H1 (cell line): ENCODE results near the gene LILRB2. TPM values are rescaled to one million over a fixed set of nuclear protein-coding genes. Genes with fewer than 3 reads are reported as not detected.

Experiments used
- CTCF ChIA-PET: fragments of 300-600 bp; sonication (Branson Sonifier 250); formaldehyde crosslinking; loops from one replicate; lab custom pipeline; 2021; ENCODE audit not compliant: partially characterized antibody; lab: Charles Lee
- POLR2A ChIA-PET: fragments of 300-600 bp; sonication (Branson Sonifier 250); formaldehyde crosslinking; loops from one replicate; lab custom pipeline; 2021; ENCODE audit warnings: inconsistent platforms; ENCODE audit not compliant: partially characterized antibody; lab: Charles Lee
- DNase-seq, 2 experiments: peaks; one replicate each; pipeline versions ENCODE4 v3.0.0 to v3.0.0-alpha.2; 2010 to 2022; ENCODE audit warnings: low spot score in 2 of 2, low read depth in 1 of 2, mixed read lengths in 1 of 2
- FAIRE-seq: peaks from 2 replicates; lab custom pipeline; 2011; peaks lifted over from hg19 to GRCh38; lab: Jason Lieb, UNC
- H2AFZ ChIP-seq: 2 replicates; pipeline ENCODE4 v1.8.1; 2012; ENCODE audit warnings: low read length, inconsistent platforms
- H2AK5ac ChIP-seq: 2 replicates; pipeline ENCODE4 v1.6.1; 2013; ENCODE audit warnings: low read depth, low read length
- H2BK120ac ChIP-seq: replicated peaks from 2 replicates; pipeline ENCODE3; 2013; ENCODE audit warnings: low read depth, low read length, inconsistent platforms
- H2BK12ac ChIP-seq: 2 replicates; pipeline ENCODE4 v1.6.1; 2013; ENCODE audit warnings: low read depth, low read length
- H2BK15ac ChIP-seq: 2 replicates; pipeline ENCODE4 v1.6.1; 2013; ENCODE audit warnings: low read length
- H2BK20ac ChIP-seq: 2 replicates; pipeline ENCODE4 v1.6.1; 2013; ENCODE audit warnings: low read length
- H2BK5ac ChIP-seq: 2 replicates; pipeline ENCODE4 v1.6.1; 2013; ENCODE audit warnings: low read depth, low read length
- H3K14ac ChIP-seq: 2 replicates; pipeline ENCODE4 v1.6.1; 2013; ENCODE audit warnings: inconsistent platforms; ENCODE audit not compliant: insufficient read length
- H3K18ac ChIP-seq: 2 replicates; pipeline ENCODE4 v1.6.1; 2013; ENCODE audit warnings: low read length; ENCODE audit errors: extremely low read depth
- H3K23ac ChIP-seq: 2 replicates; pipeline ENCODE4 v1.6.1; 2013; ENCODE audit warnings: inconsistent platforms; ENCODE audit not compliant: insufficient read length
- H3K23me2 ChIP-seq: 2 replicates; pipeline ENCODE4 v1.6.1; 2013; ENCODE audit warnings: low read depth, low read length
- H3K27ac ChIP-seq: 2 replicates; pipeline ENCODE4 v1.6.1; 2011; ENCODE audit warnings: low read depth, low read length, inconsistent platforms
- H3K27me3 ChIP-seq, 4 experiments: replicated peaks in 1 of 4; 1 replicate in 1 of 4; 2 replicates in 3 of 4; pipeline versions ENCODE4 v1.6.1 to v1.8.1; 2011 to 2013; ENCODE audit warnings: low read length in 3 of 4, mild to moderate bottlenecking in 3 of 4, inconsistent platforms in 2 of 4, mixed read lengths in 2 of 4, moderate library complexity in 1 of 4; ENCODE audit not compliant: control insufficient read depth in 3 of 4, insufficient read depth in 3 of 4; ENCODE audit errors: extremely low read depth in 1 of 4
- H3K36me3 ChIP-seq, 4 experiments: 2 replicates each; pipeline versions ENCODE4 v1.6.1 to v1.8.1; 2011 to 2013; ENCODE audit warnings: mild to moderate bottlenecking in 4 of 4, low read length in 3 of 4, moderate library complexity in 2 of 4, control low read depth in 1 of 4, inconsistent platforms in 1 of 4; ENCODE audit not compliant: insufficient read depth in 4 of 4, control insufficient read depth in 2 of 4
- H3K4ac ChIP-seq: replicated peaks from 2 replicates; pipeline ENCODE3; 2013; ENCODE audit warnings: low read length, low read depth, mixed read lengths, inconsistent platforms; ENCODE audit not compliant: insufficient read length
- H3K4me1 ChIP-seq, 4 experiments: replicated peaks in 1 of 4; 1 replicate in 1 of 4; 2 replicates in 3 of 4; pipeline versions ENCODE4 v1.6.1 to v1.8.1; 2011 to 2013; ENCODE audit warnings: low read length in 3 of 4, inconsistent platforms in 2 of 4, mixed read lengths in 1 of 4; ENCODE audit not compliant: insufficient read depth in 4 of 4, control insufficient read depth in 3 of 4
- H3K4me2 ChIP-seq, 2 experiments: 2 replicates each; pipeline versions ENCODE4 v1.6.1 to v1.8.1; 2011 to 2013; ENCODE audit warnings: low read depth in 2 of 2, low read length in 2 of 2, control low read depth in 1 of 2, inconsistent platforms in 1 of 2, mild to moderate bottlenecking in 1 of 2; ENCODE audit not compliant: insufficient read depth in 1 of 2
- H3K4me3 ChIP-seq, 4 experiments: fragments of 200-600, 300-600 bp in 1 of 4; sonication (generic), shearing (Covaris generic), sonication (Bioruptor Twin) in 1 of 4; 2 replicates each; pipeline versions ENCODE4 v1.5.1 to v1.8.1; 2011 to 2016; ENCODE audit warnings: low read length in 4 of 4, low read depth in 3 of 4, control low read depth in 2 of 4, inconsistent platforms in 2 of 4, mild to moderate bottlenecking in 2 of 4, mixed read lengths in 1 of 4, moderate library complexity in 1 of 4; ENCODE audit not compliant: insufficient read depth in 2 of 4; ENCODE audit errors: extremely low read depth in 1 of 4
- H3K56ac ChIP-seq: replicated peaks from 2 replicates; pipeline ENCODE3; 2013; ENCODE audit warnings: low read depth, mild to moderate bottlenecking, mixed read lengths, low read length, inconsistent platforms; ENCODE audit not compliant: insufficient read length
- H3K79me1 ChIP-seq: 2 replicates; pipeline ENCODE4 v1.6.1; 2013; ENCODE audit warnings: low read depth, low read length, control low read depth
- H3K79me2 ChIP-seq, 2 experiments: 2 replicates each; pipeline versions ENCODE4 v1.6.1 to v1.8.1; 2012 to 2013; ENCODE audit warnings: low read length in 2 of 2, mild to moderate bottlenecking in 2 of 2, inconsistent platforms in 1 of 2; ENCODE audit not compliant: insufficient read depth in 2 of 2, control insufficient read depth in 1 of 2
- H3K9ac ChIP-seq, 4 experiments: replicated peaks in 1 of 4; 1 replicate in 1 of 4; 2 replicates in 3 of 4; pipeline versions ENCODE4 v1.6.1 to v1.8.1; 2011 to 2013; ENCODE audit warnings: low read depth in 3 of 4, low read length in 3 of 4, control low read depth in 2 of 4, mild to moderate bottlenecking in 2 of 4, moderate library complexity in 2 of 4, inconsistent platforms in 1 of 4; ENCODE audit errors: extremely low read depth in 1 of 4
- H3K9me3 ChIP-seq, 2 experiments: 2 replicates each; pipeline versions ENCODE4 v1.6.1 to v1.8.1; 2012 to 2013; ENCODE audit warnings: mild to moderate bottlenecking in 2 of 2, moderate library complexity in 2 of 2, control low read depth in 1 of 2, inconsistent platforms in 1 of 2, low read depth in 1 of 2, low read length in 1 of 2, mixed read lengths in 1 of 2; ENCODE audit not compliant: insufficient read depth in 2 of 2
- H4K20me1 ChIP-seq, 2 experiments: replicated peaks in 1 of 2; 2 replicates each; pipeline versions ENCODE3 to v1.8.1; 2011 to 2013; ENCODE audit warnings: inconsistent platforms in 2 of 2, low read length in 2 of 2, mild to moderate bottlenecking in 1 of 2; ENCODE audit not compliant: insufficient read depth in 2 of 2, control insufficient read depth in 1 of 2
- H4K5ac ChIP-seq: 2 replicates; pipeline ENCODE4 v1.6.1; 2013; ENCODE audit warnings: low read length, low read depth, mixed read lengths, inconsistent platforms; ENCODE audit not compliant: insufficient read length
- H4K8ac ChIP-seq: 2 replicates; pipeline ENCODE4 v1.8.0; 2013; ENCODE audit warnings: mild to moderate bottlenecking, moderate library complexity, low read length, inconsistent platforms; ENCODE audit not compliant: insufficient read depth; ENCODE audit errors: extremely low read depth
- H4K91ac ChIP-seq: replicated peaks from 2 replicates; pipeline ENCODE3; 2013; ENCODE audit warnings: low read length, mixed read lengths, inconsistent platforms; ENCODE audit not compliant: insufficient read length
- CEBPB ChIP-seq: IDR thresholded peaks from 2 replicates; pipeline ENCODE4 v1.6.1; 2012; ENCODE audit warnings: low read depth, low read length
- CHD1 ChIP-seq: IDR thresholded peaks from 2 replicates; pipeline ENCODE4 v1.6.1; 2012; ENCODE audit warnings: low read depth, low read length, improper control_type of control experiment
- MAFK ChIP-seq: IDR thresholded peaks from 2 replicates; pipeline ENCODE4 v1.6.1; 2012; ENCODE audit warnings: low read depth, mild to moderate bottlenecking, improper control_type of control experiment, low read length
- TBP ChIP-seq: IDR thresholded peaks from 2 replicates; pipeline ENCODE4 v1.6.1; 2011; ENCODE audit warnings: low read depth, low read length, improper control_type of control experiment
- WGBS, 2 experiments: shearing (Covaris generic) in 1 of 2; methylation state at CpG; one replicate each; pipeline versions ENCODE4 v1.1.6 to v1.1.7; 2013 to 2015; ENCODE audit warnings: low lambda C conversion rate in 2 of 2, mixed read lengths in 2 of 2, inconsistent platforms in 1 of 2, low coverage in 1 of 2, missing lambda C conversion rate in 1 of 2; ENCODE audit not compliant: insufficient replicate concordance in 2 of 2, insufficient coverage in 1 of 2, insufficient read length in 1 of 2; ENCODE audit errors: extremely low coverage in 1 of 2, missing lambda C conversion rate in 1 of 2; 5-methylcytosine and 5-hydroxymethylcytosine counted together
- polyA plus RNA-seq, 7 experiments: library from polyadenylated mRNA; depleted of rRNA in 3 of 7; stranded (reverse) in 5 of 7; unstranded in 2 of 7; fragments of >200 nt in 5 of 7; fragments of 200-250 nt in 2 of 7; gene quantifications; 1 replicate in 5 of 7; 2 replicates in 1 of 7; 4 replicates in 1 of 7; pipeline versions ENCODE4 v1.2.1 to v1.2.3, GENCODE V29; 2011 to 2013; ENCODE audit warnings: missing spikeins in 2 of 7, mixed read lengths in 2 of 7
- total RNA-seq: library from RNA; stranded (reverse); fragmentation: NEBNext Ultra II Directional; extraction: Animal tissue kit (Norgen Biotek cat#: 25700); gene quantifications from 2 replicates; pipeline ENCODE4 v1.2.1, GENCODE V29; 2021
- TF ChIP-seq, protein P1 (sequence below): IDR thresholded peaks from 2 replicates; pipeline ENCODE4 v1.6.1; 2012; ENCODE audit warnings: inconsistent platforms

Gene LILRB2
- total and polyA plus RNA-seq, 2 of the 8 experiments (the other 6 are each of a cell fraction or from before 2014, with no cell fraction given) = not detected

DNA sequence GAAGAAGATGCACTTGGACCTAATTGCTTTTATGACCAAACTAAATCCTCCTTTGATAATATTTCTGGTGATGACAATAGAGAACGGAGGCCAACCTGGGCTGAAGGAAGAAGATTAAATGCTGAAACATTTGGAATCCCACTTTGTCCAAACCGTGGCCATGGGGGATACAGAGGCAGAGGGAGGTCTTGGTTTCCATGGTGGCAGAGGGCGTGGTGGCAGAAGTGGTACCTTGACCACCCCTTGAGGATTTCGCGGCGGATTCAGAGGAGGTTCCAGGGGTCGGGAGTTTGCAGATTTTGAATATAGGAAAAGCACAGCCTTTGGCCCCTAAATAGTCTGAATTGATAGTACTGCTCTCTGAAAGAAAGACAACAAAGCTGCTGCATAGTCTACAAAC lies 50.9 kb downstream of the LILRB2 start:
- peaks cover 0 to 7% (median 2%) of the 10 kb centered on the region in 4 experiments; a peak in 3 of 7 replicates for H3K27me3 ChIP-seq
- no peaks in the 10 kb centered on the region for H3K79me2 ChIP-seq
- no peak overlapping the region for H2BK120ac ChIP-seq
- TF ChIP-seq CHD1 = no peak
- TF ChIP-seq TBP = no peak
- no peak for TF ChIP-seq CEBPB
- no peak for TF ChIP-seq MAFK
- TF ChIP-seq, protein P1, sequence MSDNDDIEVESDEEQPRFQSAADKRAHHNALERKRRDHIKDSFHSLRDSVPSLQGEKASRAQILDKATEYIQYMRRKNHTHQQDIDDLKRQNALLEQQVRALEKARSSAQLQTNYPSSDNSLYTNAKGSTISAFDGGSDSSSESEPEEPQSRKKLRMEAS = no peak
- H3K79me1 ChIP-seq = no peaks in the 10 kb centered on the region
- H2BK20ac ChIP-seq = no peak overlapping the region
- FAIRE-seq = no peak
- H4K20me1 ChIP-seq = no peaks in the 10 kb centered on the region
- no peak overlapping the region for H4K8ac ChIP-seq
- H2BK5ac ChIP-seq = no peak overlapping the region
- CTCF ChIA-PET = no interaction called here
- H3K9ac ChIP-seq = no peak overlapping the region
- no peak overlapping the region for H3K56ac ChIP-seq
- H3K4me3 ChIP-seq = no peak overlapping the region
- no peak overlapping the region for H3K4ac ChIP-seq
- peaks cover 4 to 6% of the 10 kb centered on the region in 2 experiments; a peak in 2 of 4 replicates for H3K9me3 ChIP-seq
- no peak overlapping the region for H2BK15ac ChIP-seq
- no peaks in the 10 kb centered on the region for H3K36me3 ChIP-seq
- H2BK12ac ChIP-seq = no peak overlapping the region
- no peaks in the 10 kb centered on the region for H3K4me1 ChIP-seq
- POLR2A ChIA-PET = interaction anchor here (6.4 kb wide), 1 partner anchor 22 kb away, joined by 73 read pairs; no protein-coding TSS in a partner anchor
- no peaks in the 10 kb centered on the region for H3K23me2 ChIP-seq
- no peak overlapping the region for H2AK5ac ChIP-seq
- no peak overlapping the region for H3K4me2 ChIP-seq
- no peak overlapping the region for H2AFZ ChIP-seq
- H3K14ac ChIP-seq = no peak overlapping the region
- H4K5ac ChIP-seq = no peak overlapping the region
- WGBS, 2 experiments = 88% methylated on average over 7 of the region's 7 CpGs; no CpG with 5 or more reads in 1 of the 2 experiments
- no peak overlapping the region for H4K91ac ChIP-seq
- no peak overlapping the region for H3K23ac ChIP-seq
- no peak overlapping the region for H3K18ac ChIP-seq
- no peak for DNase-seq
- H3K27ac ChIP-seq = no peak overlapping the region
